ENCODE results near the gene RNF115. TPM values are rescaled to one million over a fixed set of nuclear protein-coding genes. Genes with fewer than 3 reads are reported as not detected.

The RNF115 gene
- total RNA-seq, 1 experiment from 2014 or later: 9.9 TPM

DNA sequence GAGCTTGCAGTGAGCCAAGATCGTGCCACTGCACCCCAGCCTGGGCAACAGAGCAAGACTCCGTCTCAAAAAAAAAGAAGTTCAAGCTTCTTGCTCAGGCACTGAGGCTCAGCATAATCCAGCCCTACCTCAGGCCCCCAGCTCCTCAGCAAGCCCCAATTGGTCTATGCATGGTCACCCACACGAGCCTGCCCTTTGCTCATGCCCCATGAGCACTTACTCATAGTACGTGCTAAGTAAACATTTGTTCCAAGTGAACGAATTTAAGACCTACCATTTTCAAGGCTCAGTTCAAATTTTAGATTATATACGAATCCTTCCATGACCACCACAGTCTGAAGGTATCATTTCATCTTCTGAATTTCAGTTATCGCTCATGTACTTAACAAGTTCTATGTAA, 121.1 kb downstream of the RNF115 start:
- no peak for DNase-seq (ENCODE audit: low spot score)

DNA sequence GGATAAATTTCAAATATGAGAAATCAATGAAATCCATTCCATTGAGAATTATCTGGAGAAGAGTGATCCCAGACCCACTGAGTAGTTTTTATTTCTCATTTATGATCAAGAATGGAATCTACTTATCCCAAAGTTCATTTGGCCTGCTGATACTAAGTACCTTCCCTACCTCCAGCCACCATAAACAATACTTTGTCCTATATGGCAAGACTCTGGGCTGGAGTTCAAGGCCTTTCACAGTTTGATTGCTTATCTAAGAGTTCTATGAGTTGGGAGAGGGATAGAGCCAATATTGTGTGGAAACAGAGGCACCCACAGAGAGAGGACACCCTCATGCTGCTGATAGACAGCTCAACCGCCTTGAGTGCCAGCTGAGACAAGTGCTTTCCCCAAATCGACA, 121.8 kb downstream of the RNF115 start:
- no peak for DNase-seq (ENCODE audit: low spot score)

DNA sequence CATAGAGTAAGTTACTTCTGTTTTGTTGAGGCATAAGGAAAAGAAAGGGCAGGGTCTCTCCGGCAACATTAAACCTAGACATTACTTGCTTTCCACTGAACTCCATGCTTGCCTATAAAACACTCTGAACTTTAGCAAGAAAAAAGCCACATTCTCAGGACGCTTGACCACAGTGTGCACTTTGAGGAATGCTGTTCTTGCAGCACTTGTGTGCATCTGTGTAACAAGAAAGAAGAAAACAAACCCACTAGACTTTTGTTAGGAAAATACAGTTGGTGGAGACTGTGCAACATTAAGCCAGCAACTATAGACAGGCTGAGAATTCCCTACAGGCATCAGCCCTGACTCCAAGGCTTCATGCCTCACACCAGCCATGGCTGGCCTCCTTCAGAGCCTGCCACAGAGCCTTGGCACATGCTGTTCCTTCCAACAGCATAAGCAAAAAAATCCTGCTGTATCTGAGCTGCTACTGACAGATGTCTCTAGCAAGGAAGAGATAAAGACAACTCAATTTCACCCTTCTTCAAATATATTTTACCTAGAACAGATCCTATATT, 122.5 kb downstream of the RNF115 start:
- DNase-seq (ENCODE audit: low spot score): no peak

DNA sequence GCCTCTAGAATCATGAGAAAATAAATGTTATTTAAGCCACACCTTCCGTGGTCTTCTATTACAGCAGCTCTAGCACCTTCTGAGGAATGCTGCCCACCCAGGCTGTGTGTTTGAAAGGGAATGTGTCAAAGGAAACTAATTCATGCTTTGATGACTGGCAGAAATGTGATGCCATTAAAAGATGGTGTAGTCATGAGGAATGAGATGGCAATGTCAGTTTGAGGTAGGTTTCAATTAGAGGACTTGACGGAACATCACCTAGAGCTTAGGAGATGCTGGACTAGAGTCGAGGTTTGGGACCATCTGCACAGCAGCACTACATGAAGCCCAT, 127.3 kb downstream of the RNF115 start:
- no peak for DNase-seq (ENCODE audit: low spot score)

DNA sequence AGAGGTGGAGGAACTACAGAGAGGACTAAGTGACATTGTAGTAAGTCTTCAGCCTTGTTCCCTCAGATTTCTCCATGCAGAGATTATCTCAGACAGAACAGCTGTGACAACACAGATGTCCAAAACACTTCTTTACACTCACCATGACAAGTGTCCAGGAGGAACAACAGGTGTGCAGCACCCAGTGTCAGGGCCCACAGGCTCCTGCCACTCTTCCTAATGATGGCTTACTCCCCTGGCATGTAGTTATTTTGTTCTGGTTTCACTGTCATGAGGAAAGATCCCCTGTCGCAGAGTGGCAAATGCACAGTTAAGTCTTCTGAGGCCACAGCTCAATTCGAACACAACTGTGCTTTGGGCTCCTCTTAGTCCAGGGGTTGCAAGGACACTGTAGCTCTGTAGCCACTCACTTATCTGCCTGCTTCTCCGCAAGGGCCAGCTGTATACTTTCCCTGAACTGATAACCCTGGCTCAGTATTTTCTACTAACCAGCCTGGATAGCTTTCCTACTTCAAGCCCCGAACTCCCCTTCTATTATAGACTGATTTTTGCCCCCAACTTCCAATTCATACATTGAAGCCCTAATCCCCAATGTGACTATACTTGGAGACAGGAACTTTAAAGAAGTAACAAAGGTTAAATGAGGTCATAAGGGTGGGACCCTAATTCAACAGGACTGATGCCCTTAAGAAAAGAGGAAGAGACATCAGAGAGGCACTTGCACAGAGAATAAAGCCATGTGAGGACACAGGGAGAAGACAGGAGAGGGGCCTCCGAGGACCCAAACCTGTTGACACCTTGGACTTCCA, 127.9 kb downstream of the RNF115 start:
- DNase-seq (ENCODE audit: low spot score): no peak

DNA sequence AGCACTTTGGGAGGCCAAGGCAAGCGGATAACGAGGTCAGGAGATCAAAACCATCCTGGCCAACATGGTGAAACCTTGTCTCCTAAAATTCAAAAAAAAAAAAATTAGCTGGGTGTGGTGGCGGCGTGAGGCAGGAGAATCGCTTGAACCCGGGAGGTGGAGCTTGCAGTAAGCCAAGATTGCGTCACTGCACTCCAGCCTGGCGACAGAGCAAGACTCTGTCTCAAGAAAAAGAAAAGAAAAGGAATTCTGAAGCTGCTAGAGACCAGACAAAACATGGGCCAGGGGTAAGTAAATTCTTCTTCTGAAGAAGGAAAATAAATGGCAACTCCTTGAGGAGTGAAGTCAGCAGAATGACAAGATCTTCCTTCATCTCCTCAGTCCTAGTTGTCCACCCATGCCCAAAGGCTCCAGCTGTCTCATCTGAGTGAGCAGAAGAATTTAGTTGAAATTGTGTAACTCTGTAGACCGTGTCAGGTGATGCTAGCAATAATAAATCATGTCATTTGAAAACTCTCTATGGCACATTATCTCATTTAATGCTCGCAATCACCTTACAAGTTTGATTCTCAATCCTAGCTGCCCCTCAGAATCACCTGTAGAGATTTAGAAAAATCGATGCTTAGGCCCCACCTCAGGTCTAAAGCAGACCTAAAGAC, 131.0 kb downstream of the RNF115 start:
- no peak for DNase-seq (ENCODE audit: low spot score)

DNA sequence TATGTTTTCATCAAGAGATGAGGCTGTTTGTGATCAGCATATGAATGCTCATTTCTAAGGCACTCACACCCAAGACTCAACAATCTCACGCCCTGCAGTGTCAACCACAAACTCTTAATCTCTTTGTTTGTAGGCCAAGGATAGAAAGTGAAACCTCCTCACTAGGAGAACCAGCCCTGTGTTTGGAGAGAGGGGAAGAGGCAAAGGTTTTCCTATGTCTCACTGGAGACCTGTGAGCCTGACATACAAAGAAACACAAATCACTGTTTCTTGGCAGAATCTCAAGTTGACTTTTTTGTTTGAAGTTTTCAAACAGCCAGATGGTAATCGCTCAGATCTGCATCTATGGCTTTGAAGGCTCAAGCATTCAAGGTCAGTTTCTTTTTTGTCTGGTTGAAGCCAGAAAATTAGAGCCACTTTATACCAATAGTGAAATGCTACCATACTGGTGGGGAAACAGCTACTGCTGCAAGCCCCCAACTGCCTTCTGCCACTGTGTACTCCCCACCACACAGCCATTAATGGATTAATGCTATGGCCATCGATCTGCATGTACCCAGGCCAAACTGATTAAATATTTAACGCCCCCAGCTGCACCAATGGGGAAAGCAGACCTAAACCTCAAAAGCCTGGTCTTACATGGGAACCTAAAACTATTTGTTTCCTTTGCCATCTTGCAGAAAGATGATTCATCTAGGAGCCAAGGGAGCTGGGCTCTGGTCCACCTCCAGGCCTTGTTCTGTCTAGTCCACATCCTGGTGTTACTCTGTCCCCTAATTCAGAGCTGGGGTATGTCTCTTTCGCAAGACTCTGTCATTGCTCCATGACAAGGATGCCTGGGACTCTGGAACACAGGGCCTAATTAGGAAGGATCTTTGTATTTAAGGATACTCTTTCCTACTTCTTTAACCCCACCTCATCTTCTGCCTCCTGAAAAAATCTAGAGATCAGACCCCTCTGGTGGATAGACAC, 133.0 kb downstream of the RNF115 start:
- DNase-seq (ENCODE audit: low spot score): peak; percentile 45

DNA sequence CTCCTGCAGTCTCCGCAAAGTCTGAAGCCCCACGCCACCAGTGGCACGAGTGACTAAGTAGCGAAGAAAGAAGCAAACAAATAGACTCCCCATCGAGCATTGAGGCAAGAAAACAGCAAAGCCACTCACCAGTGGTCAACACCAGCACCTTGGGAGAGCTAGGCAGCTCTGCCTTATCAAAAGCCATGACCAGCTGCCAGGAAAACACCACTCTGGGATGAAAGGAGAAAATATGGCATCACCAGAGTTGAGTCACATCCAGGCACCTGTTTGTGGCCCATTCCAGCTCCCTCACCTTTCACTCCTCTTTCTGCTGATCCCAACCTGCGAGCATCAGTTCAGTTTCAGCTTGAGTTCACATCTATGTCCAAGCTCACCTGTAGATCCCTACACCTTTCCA, 134.0 kb downstream of the RNF115 start:
- DNase-seq (ENCODE audit: low spot score): no peak

DNA sequence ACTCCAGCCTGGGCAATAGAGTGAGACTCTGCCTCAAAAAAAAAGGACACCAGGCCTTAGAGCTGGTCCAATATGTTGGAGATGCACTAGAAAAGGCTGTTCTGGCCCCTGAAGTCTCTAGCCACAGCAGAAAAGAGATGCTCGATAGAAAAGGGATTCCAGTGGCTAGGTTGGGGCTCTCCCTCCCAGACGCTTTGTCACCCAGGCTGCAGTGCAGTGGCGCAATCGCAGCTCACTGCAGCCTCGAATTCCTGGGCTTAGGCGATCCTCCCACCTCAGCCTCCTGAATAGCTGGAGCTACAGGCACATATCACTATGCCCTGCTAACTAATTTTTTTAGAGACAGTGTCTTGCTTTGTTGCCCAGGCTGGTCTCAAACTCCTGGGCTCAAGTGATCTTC, 135.0 kb downstream of the RNF115 start:
- no peak for DNase-seq (ENCODE audit: low spot score)

Small RNAs within 50 kb of the gene (small RNA-seq; reads per million reads assigned to genes)
- gene MIR6736: not detected

Other genes with a start within 250 kb of the RNF115 start
- 14.1 and 19.8 TPM in 2 replicates for gene GPR89A, start 216.1 kb downstream of the RNF115 start, total RNA-seq (2014; rRNA removed; shearing (Covaris generic))
- gene PDZK1, start 116.7 kb downstream of the RNF115 start, total RNA-seq (2014; rRNA removed; shearing (Covaris generic)): 7.9 and 8.2 TPM in 2 replicates
- gene CD160, start 104.6 kb downstream of the RNF115 start, total RNA-seq (2014; rRNA removed; shearing (Covaris generic)): not detected in 2 replicates
- 14.8 and 19.7 TPM in 2 replicates for gene POLR3C, start 105 bp upstream of the RNF115 start, total RNA-seq (2014; rRNA removed; shearing (Covaris generic))
- 0.63 and 1.6 TPM in 2 replicates for gene NUDT17, start 21.5 kb upstream of the RNF115 start, total RNA-seq (2014; rRNA removed; shearing (Covaris generic))
- 15.8 and 25.2 TPM in 2 replicates for gene PIAS3, start 35.0 kb upstream of the RNF115 start, total RNA-seq (2014; rRNA removed; shearing (Covaris generic))
- 0.29 and 0.46 TPM in 2 replicates for gene ANKRD35, start 61.8 kb upstream of the RNF115 start, total RNA-seq (2014; rRNA removed; shearing (Covaris generic))
- 0.08 and 0.10 TPM in 2 replicates for gene ITGA10, start 86.0 kb upstream of the RNF115 start, total RNA-seq (2014; rRNA removed; shearing (Covaris generic))
- gene PEX11B, start 94.6 kb upstream of the RNF115 start, total RNA-seq (2014; rRNA removed; shearing (Covaris generic)): 10.5 and 11.1 TPM in 2 replicates
- gene RBM8A, start 103.4 kb upstream of the RNF115 start, total RNA-seq (2014; rRNA removed; shearing (Covaris generic)): 88.3 and 93.5 TPM in 2 replicates
- 2.5 and 3.0 TPM in 2 replicates for gene LIX1L, start 133.9 kb upstream of the RNF115 start, total RNA-seq (2014; rRNA removed; shearing (Covaris generic))
- 0.20 and 1.9 TPM in 2 replicates for gene ANKRD34A, start 140.5 kb upstream of the RNF115 start, total RNA-seq (2014; rRNA removed; shearing (Covaris generic))
- 7.1 and 7.4 TPM in 2 replicates for gene POLR3GL, start 140.6 kb upstream of the RNF115 start, total RNA-seq (2014; rRNA removed; shearing (Covaris generic))
- 30.1 and 46.6 TPM in 2 replicates for gene TXNIP, start 172.5 kb upstream of the RNF115 start, total RNA-seq (2014; rRNA removed; shearing (Covaris generic))
- gene HJV, start 197.6 kb upstream of the RNF115 start, total RNA-seq (2014; rRNA removed; shearing (Covaris generic)): not detected in 2 replicates